Measurements from ENCODE around the gene PKP4. TPM values are rescaled to one million over a fixed set of nuclear protein-coding genes. Genes with fewer than 3 reads are reported as not detected.

The PKP4 gene
- total RNA-seq, 1 experiment from 2014 or later: 52.0 TPM

DNA sequence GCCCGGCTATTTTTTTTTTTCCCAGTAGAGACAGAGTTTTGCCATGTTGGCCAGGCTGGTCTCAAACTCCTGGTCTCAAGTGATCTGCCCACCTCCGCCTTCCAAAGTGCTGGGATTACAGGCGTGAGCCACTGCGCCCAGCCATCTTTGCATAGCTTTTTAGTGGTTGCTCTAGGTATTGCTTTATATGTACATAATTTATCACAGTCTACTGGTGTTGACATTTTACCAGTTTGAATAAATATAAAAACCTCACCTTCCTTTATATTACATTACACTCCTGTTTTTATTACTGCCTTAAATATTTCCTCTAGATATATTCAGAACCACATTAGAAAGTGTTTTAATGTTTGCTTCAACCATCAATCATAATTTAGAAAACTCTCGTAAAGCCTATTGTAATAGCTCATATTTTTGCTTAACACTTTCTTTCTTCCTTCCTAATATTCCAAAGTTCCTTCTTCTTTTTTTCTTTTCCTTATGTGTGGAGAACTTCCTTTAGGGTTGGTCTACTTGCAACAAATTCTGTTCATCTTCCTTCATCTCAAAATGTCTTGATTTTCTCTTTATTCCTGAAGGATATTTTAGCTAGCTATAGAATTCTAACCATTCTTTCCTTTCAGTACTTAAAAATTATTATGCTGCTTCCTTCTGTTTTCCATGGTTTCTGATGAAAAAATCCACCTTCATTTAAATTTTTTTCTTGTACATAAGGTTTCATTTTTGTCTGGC, 256.2 kb downstream of the PKP4 start:
- no peaks in the 10 kb centered on the region for H3K4me1 ChIP-seq (ENCODE audit: insufficient read depth, low read length)
- TF ChIP-seq, protein P1, sequence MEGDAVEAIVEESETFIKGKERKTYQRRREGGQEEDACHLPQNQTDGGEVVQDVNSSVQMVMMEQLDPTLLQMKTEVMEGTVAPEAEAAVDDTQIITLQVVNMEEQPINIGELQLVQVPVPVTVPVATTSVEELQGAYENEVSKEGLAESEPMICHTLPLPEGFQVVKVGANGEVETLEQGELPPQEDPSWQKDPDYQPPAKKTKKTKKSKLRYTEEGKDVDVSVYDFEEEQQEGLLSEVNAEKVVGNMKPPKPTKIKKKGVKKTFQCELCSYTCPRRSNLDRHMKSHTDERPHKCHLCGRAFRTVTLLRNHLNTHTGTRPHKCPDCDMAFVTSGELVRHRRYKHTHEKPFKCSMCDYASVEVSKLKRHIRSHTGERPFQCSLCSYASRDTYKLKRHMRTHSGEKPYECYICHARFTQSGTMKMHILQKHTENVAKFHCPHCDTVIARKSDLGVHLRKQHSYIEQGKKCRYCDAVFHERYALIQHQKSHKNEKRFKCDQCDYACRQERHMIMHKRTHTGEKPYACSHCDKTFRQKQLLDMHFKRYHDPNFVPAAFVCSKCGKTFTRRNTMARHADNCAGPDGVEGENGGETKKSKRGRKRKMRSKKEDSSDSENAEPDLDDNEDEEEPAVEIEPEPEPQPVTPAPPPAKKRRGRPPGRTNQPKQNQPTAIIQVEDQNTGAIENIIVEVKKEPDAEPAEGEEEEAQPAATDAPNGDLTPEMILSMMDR (conservative IDR thresholded peaks at IDR 0.05): no peak
- H2BK20ac ChIP-seq (ENCODE audit: low read depth, low read length, poor library complexity, severe bottlenecking): no peak overlapping the region
- H3K27me3 ChIP-seq (ENCODE audit: insufficient read depth, low read length): no peaks in the 10 kb centered on the region
- H3K79me2 ChIP-seq (ENCODE audit: insufficient read depth, low read length): no peaks in the 10 kb centered on the region
- H3K27ac ChIP-seq (ENCODE audit: insufficient read length, low read depth, low read length): no peak overlapping the region
- H3K4ac ChIP-seq (ENCODE audit: low read depth, low read length): no peak overlapping the region
- H3K27me3 Mint-ChIP-seq (ENCODE audit: low read depth): peaks cover 2% of the 10 kb centered on the region; the same call in 1 of the 2 replicates
- no peaks in the 10 kb centered on the region for H3K23me2 ChIP-seq (ENCODE audit: insufficient read length, low read depth, low read length, poor library complexity, severe bottlenecking)
- no peak overlapping the region for H2BK5ac ChIP-seq (ENCODE audit: insufficient read length, low read length)
- H3K9me3 ChIP-seq (ENCODE audit: control insufficient read depth, low read depth, low read length): no peaks in the 10 kb centered on the region
- no peaks in the 10 kb centered on the region for H4K20me1 ChIP-seq (ENCODE audit: control insufficient read depth, insufficient read depth, insufficient read length)
- no peak overlapping the region for H2BK15ac ChIP-seq (ENCODE audit: low read depth, low read length)
- H3K27ac Mint-ChIP-seq: no peak overlapping the region
- H4K5ac ChIP-seq (ENCODE audit: insufficient read length, low read depth, low read length): no peak overlapping the region
- no peak overlapping the region for H3K14ac ChIP-seq (ENCODE audit: insufficient read depth, low read length)
- no peak for DNase-seq
- no peak overlapping the region for H3K18ac ChIP-seq (ENCODE audit: insufficient read length, low read depth, low read length)
- no peak overlapping the region for H3K4me2 ChIP-seq (ENCODE audit: insufficient read depth, insufficient read length, low read length)
- no peak overlapping the region for H3K4me3 Mint-ChIP-seq
- no peak overlapping the region for H3K23ac ChIP-seq (ENCODE audit: insufficient read length, low read depth, low read length)
- no peak overlapping the region for H2BK12ac ChIP-seq (ENCODE audit: insufficient read length, low read depth, low read length)
- WGBS (ENCODE audit: extremely low coverage, insufficient read length, low lambda C conversion rate): no CpG with 5 or more reads among the region's 5 CpGs
- no peak overlapping the region for H2AK5ac ChIP-seq (ENCODE audit: insufficient read length, low read length)
- no peak overlapping the region for H3K9ac ChIP-seq (ENCODE audit: extremely low read depth, insufficient read length, low read length)
- H4K8ac ChIP-seq (replicated peaks; ENCODE audit: insufficient read length, low read depth, low read length): no peak overlapping the region
- H3K9me3 Mint-ChIP-seq: peaks cover 3 to 10% of the 10 kb centered on the region in 2 experiments; a peak in 4 of 5 replicates
- H2BK120ac ChIP-seq (ENCODE audit: low read depth, low read length, poor library complexity, severe bottlenecking): no peak overlapping the region
- no peak overlapping the region for H4K91ac ChIP-seq (ENCODE audit: insufficient read length, low read depth, low read length)
- H3K56ac ChIP-seq (ENCODE audit: insufficient read length, low read depth, low read length): no peak overlapping the region
- H3T11ph ChIP-seq (ENCODE audit: low read length): no peak overlapping the region
- H3K4me1 Mint-ChIP-seq: peaks cover 6 to 12% of the 10 kb centered on the region in 2 experiments
- H3K36me3 Mint-ChIP-seq (ENCODE audit: insufficient read depth in 1 of 3, low read depth in 3 of 3): peaks cover 0 to 5% (median 3%) of the 10 kb centered on the region in 3 experiments; a peak in 2 of 7 replicates
- no peaks in the 10 kb centered on the region for H3K79me1 ChIP-seq (ENCODE audit: insufficient read depth, low read depth, low read length, poor library complexity, severe bottlenecking)
- H2AFZ ChIP-seq (ENCODE audit: low read length): no peak overlapping the region
